ENCODE data around the gene PDRG1. TPM values are rescaled to one million over a fixed set of nuclear protein-coding genes. Genes with fewer than 3 reads are reported as not detected.

PDRG1 gene
- total RNA-seq, 1 experiment from 2014 or later: 48.2 TPM

DNA sequence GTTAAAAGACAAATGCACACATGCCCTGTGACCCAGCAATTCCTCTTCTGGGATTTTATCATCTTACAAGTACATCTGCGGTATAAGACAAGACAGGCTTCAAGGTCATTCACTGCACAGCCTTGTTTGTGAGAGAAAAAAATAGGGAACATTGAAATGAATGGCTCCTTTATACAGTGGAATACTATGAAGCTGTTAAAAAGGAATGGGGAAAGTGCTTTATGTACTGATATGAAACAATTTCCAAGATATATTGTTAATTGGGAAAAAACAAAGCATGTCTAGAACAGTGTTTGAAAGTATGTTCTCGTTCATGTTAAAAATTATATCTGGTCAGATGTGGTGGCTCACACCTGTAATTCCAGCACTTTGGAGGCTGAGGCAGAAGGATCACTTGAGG, 25.4 kb downstream of the PDRG1 start:
- Histone ChIP-seq H3K27me3 (ENCODE audit: control insufficient read depth, insufficient read depth, low read length) (peaks cover 9% of the 10 kb centered on the region; the same call in 1 of the 2 replicates), H3K36me3 (ENCODE audit: control insufficient read depth, insufficient read depth, low read length) (no peaks in the 10 kb centered on the region), H3K4me1 (ENCODE audit: control insufficient read depth, insufficient read depth, low read length) (peaks cover 6% of the 10 kb centered on the region), H3K4me3 (ENCODE audit: low read depth in 2 of 2, low read length in 2 of 2) (no peak overlapping the region), H3K9me3 (ENCODE audit: control insufficient read depth, insufficient read depth, low read depth, low read length) (no peaks in the 10 kb centered on the region), H3K27ac (ENCODE audit: low read length) (no peak overlapping the region)
- TF ChIP-seq TCF7L2 (IDR thresholded peaks at IDR 0.05; ENCODE audit: low read depth, low read length) (no peak), POLR2AphosphoS5 (IDR thresholded peaks at IDR 0.05; ENCODE audit: low read depth, low read length) (no peak), SIN3A (IDR thresholded peaks at IDR 0.05; ENCODE audit: borderline replicate concordance, insufficient read depth, low read depth, low read length) (no peak)
- TF ChIP-seq, protein P1, sequence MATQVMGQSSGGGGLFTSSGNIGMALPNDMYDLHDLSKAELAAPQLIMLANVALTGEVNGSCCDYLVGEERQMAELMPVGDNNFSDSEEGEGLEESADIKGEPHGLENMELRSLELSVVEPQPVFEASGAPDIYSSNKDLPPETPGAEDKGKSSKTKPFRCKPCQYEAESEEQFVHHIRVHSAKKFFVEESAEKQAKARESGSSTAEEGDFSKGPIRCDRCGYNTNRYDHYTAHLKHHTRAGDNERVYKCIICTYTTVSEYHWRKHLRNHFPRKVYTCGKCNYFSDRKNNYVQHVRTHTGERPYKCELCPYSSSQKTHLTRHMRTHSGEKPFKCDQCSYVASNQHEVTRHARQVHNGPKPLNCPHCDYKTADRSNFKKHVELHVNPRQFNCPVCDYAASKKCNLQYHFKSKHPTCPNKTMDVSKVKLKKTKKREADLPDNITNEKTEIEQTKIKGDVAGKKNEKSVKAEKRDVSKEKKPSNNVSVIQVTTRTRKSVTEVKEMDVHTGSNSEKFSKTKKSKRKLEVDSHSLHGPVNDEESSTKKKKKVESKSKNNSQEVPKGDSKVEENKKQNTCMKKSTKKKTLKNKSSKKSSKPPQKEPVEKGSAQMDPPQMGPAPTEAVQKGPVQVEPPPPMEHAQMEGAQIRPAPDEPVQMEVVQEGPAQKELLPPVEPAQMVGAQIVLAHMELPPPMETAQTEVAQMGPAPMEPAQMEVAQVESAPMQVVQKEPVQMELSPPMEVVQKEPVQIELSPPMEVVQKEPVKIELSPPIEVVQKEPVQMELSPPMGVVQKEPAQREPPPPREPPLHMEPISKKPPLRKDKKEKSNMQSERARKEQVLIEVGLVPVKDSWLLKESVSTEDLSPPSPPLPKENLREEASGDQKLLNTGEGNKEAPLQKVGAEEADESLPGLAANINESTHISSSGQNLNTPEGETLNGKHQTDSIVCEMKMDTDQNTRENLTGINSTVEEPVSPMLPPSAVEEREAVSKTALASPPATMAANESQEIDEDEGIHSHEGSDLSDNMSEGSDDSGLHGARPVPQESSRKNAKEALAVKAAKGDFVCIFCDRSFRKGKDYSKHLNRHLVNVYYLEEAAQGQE (IDR thresholded peaks at IDR 0.05; ENCODE audit: insufficient read depth in 1 of 2, low read depth in 2 of 2, low read length in 1 of 2): no peak
- TF ChIP-seq, protein P2, sequence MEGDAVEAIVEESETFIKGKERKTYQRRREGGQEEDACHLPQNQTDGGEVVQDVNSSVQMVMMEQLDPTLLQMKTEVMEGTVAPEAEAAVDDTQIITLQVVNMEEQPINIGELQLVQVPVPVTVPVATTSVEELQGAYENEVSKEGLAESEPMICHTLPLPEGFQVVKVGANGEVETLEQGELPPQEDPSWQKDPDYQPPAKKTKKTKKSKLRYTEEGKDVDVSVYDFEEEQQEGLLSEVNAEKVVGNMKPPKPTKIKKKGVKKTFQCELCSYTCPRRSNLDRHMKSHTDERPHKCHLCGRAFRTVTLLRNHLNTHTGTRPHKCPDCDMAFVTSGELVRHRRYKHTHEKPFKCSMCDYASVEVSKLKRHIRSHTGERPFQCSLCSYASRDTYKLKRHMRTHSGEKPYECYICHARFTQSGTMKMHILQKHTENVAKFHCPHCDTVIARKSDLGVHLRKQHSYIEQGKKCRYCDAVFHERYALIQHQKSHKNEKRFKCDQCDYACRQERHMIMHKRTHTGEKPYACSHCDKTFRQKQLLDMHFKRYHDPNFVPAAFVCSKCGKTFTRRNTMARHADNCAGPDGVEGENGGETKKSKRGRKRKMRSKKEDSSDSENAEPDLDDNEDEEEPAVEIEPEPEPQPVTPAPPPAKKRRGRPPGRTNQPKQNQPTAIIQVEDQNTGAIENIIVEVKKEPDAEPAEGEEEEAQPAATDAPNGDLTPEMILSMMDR (IDR thresholded peaks at IDR 0.05): no peak
- no TSS peak for BruUV-seq (replicated peaks)
- CTCF ChIA-PET: no interaction called here
- in situ Hi-C loops (cut with HindIII; ENCODE audit: low pct_unique_long_range_greater_than_20kb, low sequenced_read_pairs): no loop called here
- no peak for ATAC-seq
- POLR2A ChIA-PET: no interaction called here
- no peak for DNase-seq (ENCODE audit: low read depth, low spot score)
- intact Hi-C loops (cut with micrococcal nuclease; ENCODE audit: unreplicated experiment): no loop called here

DNA sequence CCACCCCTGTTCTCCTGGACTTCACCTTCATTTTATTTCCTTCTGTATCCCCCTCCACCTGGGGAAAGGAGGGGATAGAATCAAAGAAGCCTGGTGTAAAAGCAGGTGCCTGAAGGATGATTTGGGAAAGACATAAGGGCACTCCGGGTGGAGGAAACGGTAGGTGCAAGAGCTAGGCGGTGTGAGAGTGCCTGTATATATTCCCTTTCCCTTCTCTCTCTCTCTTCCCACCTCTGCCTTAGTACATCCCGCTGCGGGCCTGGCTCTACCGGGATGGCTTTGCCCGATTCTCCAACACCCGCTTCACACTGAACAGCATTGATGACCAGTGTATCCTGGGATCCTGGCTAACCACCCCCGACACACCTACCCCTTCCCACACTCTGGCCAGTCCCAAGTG, 26.2 kb downstream of the PDRG1 start:
- CTCF ChIA-PET: no interaction called here
- POLR2A ChIA-PET: no interaction called here
- TF ChIP-seq TCF7L2 (IDR thresholded peaks at IDR 0.05; ENCODE audit: low read depth, low read length) (no peak), SIN3A (IDR thresholded peaks at IDR 0.05; ENCODE audit: borderline replicate concordance, insufficient read depth, low read depth, low read length) (no peak), POLR2AphosphoS5 (IDR thresholded peaks at IDR 0.05; ENCODE audit: low read depth, low read length) (no peak)
- TF ChIP-seq, protein P1 (IDR thresholded peaks at IDR 0.05; ENCODE audit: insufficient read depth in 1 of 2, low read depth in 2 of 2, low read length in 1 of 2): no peak
- TF ChIP-seq, protein P2 (IDR thresholded peaks at IDR 0.05): no peak
- no TSS peak for BruUV-seq (replicated peaks)
- H3K36me3 ChIP-seq (ENCODE audit: control insufficient read depth, insufficient read depth, low read length): no peaks in the 10 kb centered on the region
- no peak overlapping the region for H3K4me3 ChIP-seq (ENCODE audit: low read depth in 2 of 2, low read length in 2 of 2)
- intact Hi-C loops (cut with micrococcal nuclease; ENCODE audit: unreplicated experiment): no loop called here
- H3K27me3 ChIP-seq (ENCODE audit: control insufficient read depth, insufficient read depth, low read length): peaks cover 9% of the 10 kb centered on the region; the same call in 1 of the 2 replicates
- ATAC-seq: peak; percentile 58; the same call in 1 of the 2 replicates
- H3K27ac ChIP-seq (ENCODE audit: low read length): no peak overlapping the region
- H3K4me1 ChIP-seq (ENCODE audit: control insufficient read depth, insufficient read depth, low read length): peaks cover 6% of the 10 kb centered on the region
- H3K9me3 ChIP-seq (ENCODE audit: control insufficient read depth, insufficient read depth, low read depth, low read length): no peaks in the 10 kb centered on the region
- in situ Hi-C loops (cut with HindIII; ENCODE audit: low pct_unique_long_range_greater_than_20kb, low sequenced_read_pairs): no loop called here
- DNase-seq (ENCODE audit: low read depth, low spot score): no peak
